OCI-LY1 (cell line): ENCODE results near the gene NAA40.
"Not testable (repeated sequence)": the region's sequence is repeated elsewhere in the genome, so short reads cannot be mapped to it uniquely, and the experiment has no call there.

Source experiments
- EZH2 ChIP-seq: fragments of 200-600 bp; sonication (generic), shearing (Covaris generic); IDR thresholded peaks from 2 replicates; pipeline ENCODE4 v1.8.0; 2017; ENCODE audit warnings: borderline replicate concordance, mixed run types, mild to moderate bottlenecking, antibody characterized with exemption, low read length, moderate library complexity, mixed read lengths
- TF ChIP-seq, protein P1 (sequence below): fragments of 200-600 bp; sonication (generic), shearing (Covaris generic); IDR thresholded peaks from 2 replicates; pipeline ENCODE4 v1.5.1; 2017; ENCODE audit warnings: mild to moderate bottlenecking, antibody characterized with exemption, low read length, moderate library complexity, mixed read lengths

- TF ChIP-seq, protein P1, sequence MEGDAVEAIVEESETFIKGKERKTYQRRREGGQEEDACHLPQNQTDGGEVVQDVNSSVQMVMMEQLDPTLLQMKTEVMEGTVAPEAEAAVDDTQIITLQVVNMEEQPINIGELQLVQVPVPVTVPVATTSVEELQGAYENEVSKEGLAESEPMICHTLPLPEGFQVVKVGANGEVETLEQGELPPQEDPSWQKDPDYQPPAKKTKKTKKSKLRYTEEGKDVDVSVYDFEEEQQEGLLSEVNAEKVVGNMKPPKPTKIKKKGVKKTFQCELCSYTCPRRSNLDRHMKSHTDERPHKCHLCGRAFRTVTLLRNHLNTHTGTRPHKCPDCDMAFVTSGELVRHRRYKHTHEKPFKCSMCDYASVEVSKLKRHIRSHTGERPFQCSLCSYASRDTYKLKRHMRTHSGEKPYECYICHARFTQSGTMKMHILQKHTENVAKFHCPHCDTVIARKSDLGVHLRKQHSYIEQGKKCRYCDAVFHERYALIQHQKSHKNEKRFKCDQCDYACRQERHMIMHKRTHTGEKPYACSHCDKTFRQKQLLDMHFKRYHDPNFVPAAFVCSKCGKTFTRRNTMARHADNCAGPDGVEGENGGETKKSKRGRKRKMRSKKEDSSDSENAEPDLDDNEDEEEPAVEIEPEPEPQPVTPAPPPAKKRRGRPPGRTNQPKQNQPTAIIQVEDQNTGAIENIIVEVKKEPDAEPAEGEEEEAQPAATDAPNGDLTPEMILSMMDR = not testable (repeated sequence)
- not testable (repeated sequence) for TF ChIP-seq EZH2
Observed at GRCh38 chr11:63963895-63964294, 25.1 kb downstream of the NAA40 start.
